Mucosa of descending colon (tissue), 3 donors: ENCODE results near the gene SLC30A1. TPM values are rescaled to one million over a fixed set of nuclear protein-coding genes. Genes with fewer than 3 reads are reported as not detected.

ENCODE experiments used
- ATAC-seq: fragments of 200-7000 bp; cut with Tn5 transposase; one replicate; pipeline ENCODE4 v1.9.1; 2020; ENCODE audit warnings: mild to moderate bottlenecking, moderate library complexity
- DNase-seq, 3 donors: peaks; one replicate each; pipeline ENCODE4 v3.0.0-alpha.2; 2020
- H3K36me3 ChIP-seq: fragments of 200-600 bp; one replicate; pipeline ENCODE4 v1.8.0; 2021; ENCODE audit warnings: low read depth, mild to moderate bottlenecking
- H3K4me1 ChIP-seq: fragments of 200-600 bp; one replicate; pipeline ENCODE4 v1.8.0; 2021; ENCODE audit warnings: low read depth, mild to moderate bottlenecking
- H3K4me3 ChIP-seq: fragments of 200-600 bp; one replicate; pipeline ENCODE4 v1.8.0; 2021; ENCODE audit warnings: mild to moderate bottlenecking
- H3K9me3 ChIP-seq: fragments of 200-600 bp; one replicate; pipeline ENCODE4 v1.8.0; 2021; ENCODE audit warnings: mild to moderate bottlenecking
- intact Hi-C, 2 donors: fragments of 100-400 bp; cut with DNase I in 1 of 2; cut with micrococcal nuclease in 1 of 2; formaldehyde crosslinking; loops; one replicate each; pipeline versions ENCODE4 v1.11.0 to v1.11.1; 2022; cut with DNase I, micrococcal nuclease
- total RNA-seq, 3 donors: library from RNA; stranded (reverse); fragmentation: NEBNext Ultra II Directional in 2 of 3; extraction: Animal tissue kit (Norgen Biotek cat#: 25700) in 2 of 3; gene quantifications; one replicate each; pipeline versions ENCODE4 v1.2.1 to v1.2.4, GENCODE V29; 2021 to 2023
- TF ChIP-seq, protein P1 (sequence below): fragments of 200-600 bp; IDR thresholded peaks from one replicate; pipeline ENCODE4 v1.8.0; 2022; ENCODE audit warnings: antibody characterized with exemption, mild to moderate bottlenecking
- donor health status: DM: no; HTN: no; CAD: no; lungs with moderate emphysema.
- donor health status: DM: no; HTN: no; CAD: no.
- donor health status: DM: no; HTN: yes; CAD: no.

Gene SLC30A1
- total RNA-seq, 3 donors from 2014 or later = 20.8 to 43.5 (median 29.2) TPM

DNA sequence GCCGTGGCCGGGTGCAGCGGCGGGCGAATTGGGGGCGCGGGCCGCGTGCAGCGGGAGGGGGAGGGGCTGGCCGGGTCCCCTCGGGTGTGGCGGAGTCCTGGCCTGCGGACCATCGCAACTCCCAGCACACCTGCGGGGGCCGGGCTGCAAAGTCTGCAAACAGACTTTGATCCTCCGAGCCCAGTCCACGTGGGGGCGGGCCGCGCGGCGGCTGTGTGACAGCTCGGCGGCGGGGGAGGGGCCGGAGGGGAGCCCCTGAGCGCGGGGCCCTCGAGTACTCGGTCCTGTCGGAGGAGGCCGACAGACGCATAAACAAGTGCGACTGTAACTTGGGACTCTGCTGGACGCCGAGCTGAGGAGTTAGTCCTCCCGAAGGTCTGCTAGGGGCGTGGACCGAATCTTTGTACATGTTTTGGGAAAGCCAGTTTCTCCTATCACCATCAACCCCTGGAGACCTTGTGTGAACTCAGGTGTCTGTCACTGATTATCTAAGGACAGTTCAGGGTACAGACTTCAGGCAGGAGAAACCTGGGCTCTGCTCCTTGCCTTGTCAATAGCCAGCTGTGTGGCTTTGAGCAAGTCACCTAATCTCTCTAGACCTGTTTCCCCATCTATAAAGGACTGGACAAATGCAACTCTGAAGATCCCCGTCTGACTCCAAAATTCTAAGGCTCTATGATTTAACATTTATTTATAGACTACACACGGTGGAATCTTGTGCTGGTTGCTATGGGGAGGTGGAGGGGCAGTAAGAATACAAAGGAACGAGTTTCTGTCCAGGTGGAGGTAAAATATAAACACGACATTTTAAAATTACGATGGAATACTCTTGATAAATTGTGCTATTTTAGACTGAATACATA is 710 bp upstream of the SLC30A1 start:
- DNase-seq (peak in 1 of 3 donors; percentile 93), ATAC-seq (peak; percentile 64)
- Histone ChIP-seq H3K36me3 (no peaks in the 10 kb centered on the region), H3K9me3 (no peaks in the 10 kb centered on the region), H3K4me1 (peaks cover 12% of the 10 kb centered on the region), H3K4me3 (peak overlapping the region; percentile 94)
- intact Hi-C loops = loop anchor here (5.0 to 10.0 kb wide), 2 partner anchors 65 to 78 kb away; no protein-coding TSS in a partner anchor
- TF ChIP-seq, protein P1, sequence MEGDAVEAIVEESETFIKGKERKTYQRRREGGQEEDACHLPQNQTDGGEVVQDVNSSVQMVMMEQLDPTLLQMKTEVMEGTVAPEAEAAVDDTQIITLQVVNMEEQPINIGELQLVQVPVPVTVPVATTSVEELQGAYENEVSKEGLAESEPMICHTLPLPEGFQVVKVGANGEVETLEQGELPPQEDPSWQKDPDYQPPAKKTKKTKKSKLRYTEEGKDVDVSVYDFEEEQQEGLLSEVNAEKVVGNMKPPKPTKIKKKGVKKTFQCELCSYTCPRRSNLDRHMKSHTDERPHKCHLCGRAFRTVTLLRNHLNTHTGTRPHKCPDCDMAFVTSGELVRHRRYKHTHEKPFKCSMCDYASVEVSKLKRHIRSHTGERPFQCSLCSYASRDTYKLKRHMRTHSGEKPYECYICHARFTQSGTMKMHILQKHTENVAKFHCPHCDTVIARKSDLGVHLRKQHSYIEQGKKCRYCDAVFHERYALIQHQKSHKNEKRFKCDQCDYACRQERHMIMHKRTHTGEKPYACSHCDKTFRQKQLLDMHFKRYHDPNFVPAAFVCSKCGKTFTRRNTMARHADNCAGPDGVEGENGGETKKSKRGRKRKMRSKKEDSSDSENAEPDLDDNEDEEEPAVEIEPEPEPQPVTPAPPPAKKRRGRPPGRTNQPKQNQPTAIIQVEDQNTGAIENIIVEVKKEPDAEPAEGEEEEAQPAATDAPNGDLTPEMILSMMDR = no peak

DNA sequence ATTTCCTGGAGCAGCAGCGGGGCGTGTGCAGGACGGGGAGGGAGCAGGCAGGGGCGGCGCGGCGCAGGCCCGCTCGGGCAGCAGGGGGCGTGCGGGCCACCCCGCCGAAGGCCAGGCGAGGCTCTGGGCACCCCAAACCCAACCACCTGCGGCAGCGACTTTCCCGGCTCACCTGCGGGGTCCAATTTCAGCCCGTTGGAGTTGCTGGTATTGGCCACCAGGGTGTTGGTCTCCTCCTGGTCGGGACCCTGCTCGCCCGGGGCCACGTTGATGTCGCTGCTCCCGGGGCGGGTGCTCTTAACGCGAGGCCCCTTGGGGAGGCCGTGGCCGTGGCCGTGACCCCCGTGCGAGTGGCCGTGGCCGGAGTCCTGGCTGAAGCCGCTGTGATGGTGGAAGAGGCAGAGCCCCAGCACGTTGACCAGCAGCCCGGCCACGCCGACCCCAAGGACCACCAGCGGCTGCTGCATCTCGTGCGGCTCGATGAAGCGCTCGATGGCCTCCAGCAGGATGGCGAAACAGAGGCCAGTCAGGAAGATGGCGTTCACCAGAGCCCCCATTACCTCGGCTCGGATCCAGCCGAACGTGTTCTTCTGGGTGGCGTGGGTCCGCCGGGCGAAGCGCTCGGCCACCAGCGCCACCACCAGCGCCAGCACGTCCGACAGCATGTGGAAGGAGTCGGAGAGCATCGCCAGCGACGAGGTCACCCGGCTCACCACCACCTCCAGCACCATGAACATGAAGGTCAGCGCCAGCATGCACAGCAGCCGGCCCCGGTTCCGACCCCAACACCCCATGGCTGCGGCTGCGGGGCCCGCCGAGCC is 932 bp downstream of the SLC30A1 start:
- peak; percentile 80 to 90 (median 89) for DNase-seq
- no peaks in the 10 kb centered on the region for H3K9me3 ChIP-seq
- TF ChIP-seq, protein P1 = peak; percentile 95
- ATAC-seq = peak; percentile 71
- peaks cover 12% of the 10 kb centered on the region for H3K4me1 ChIP-seq
- intact Hi-C loops = loop anchor here (5.0 to 10.0 kb wide), 2 partner anchors 67 to 79 kb away; no protein-coding TSS in a partner anchor
- H3K4me3 ChIP-seq = peak overlapping the region; percentile 94
- no peaks in the 10 kb centered on the region for H3K36me3 ChIP-seq

DNA sequence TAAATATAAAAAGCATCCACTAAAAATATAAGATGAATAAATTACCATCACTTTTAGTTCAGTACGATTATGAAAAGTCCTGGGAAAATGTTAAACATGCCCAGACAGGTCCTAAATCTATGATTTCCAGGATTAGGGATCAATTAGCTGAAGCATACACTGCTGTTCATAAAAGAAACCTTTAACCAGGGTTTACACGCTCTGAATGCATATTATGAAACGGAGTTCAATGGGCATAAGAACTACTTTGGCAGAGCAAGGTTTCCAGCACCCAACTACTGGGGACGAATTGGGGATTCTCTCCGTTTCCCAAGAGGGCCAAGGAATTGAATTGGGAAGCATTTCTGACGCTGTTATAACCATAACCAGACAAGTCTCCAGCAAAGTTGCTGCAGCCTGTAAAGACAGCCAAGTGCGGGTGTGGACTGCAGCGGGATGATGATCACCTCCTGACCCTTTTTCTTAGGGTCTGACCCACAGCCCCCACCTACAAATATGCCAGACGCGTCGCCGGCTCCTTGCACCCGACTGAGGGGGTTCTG is 1.6 kb downstream of the SLC30A1 start:
- no peaks in the 10 kb centered on the region for H3K36me3 ChIP-seq
- TF ChIP-seq, protein P1 = no peak
- DNase-seq (no peak), ATAC-seq (no peak)
- H3K9me3 ChIP-seq = no peaks in the 10 kb centered on the region
- intact Hi-C loops = loop anchor here (5.0 to 10.0 kb wide), 2 partner anchors 67 to 80 kb away; no protein-coding TSS in a partner anchor
- peaks cover 9% of the 10 kb centered on the region for H3K4me1 ChIP-seq
- H3K4me3 ChIP-seq = peak overlapping the region; percentile 94

DNA sequence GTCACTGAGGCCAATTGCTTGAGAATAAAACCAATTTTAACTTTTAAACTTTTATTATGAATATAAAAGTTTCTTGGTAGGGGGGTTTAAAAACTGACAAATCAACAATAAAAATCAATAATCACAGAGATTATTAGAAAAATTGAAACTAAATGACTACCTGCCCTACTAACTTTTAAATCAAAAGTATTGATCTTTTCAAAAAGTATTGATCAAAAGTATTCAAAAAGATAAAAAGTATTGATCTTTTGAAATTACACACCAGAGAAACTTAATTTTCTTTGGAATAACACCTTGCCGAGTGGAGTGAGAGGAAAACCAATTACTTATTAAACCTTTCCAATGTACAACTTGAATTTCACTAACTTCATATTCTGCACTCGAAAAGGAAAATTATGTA is 2.2 kb downstream of the SLC30A1 start:
- TF ChIP-seq, protein P1 = no peak
- no peaks in the 10 kb centered on the region for H3K9me3 ChIP-seq
- intact Hi-C loops = loop anchor here (5.0 to 10.0 kb wide), 2 partner anchors 68 to 81 kb away; no protein-coding TSS in a partner anchor

GRCh38 chr1:211574705-211575104 is 4.3 kb downstream of the SLC30A1 start:
- TF ChIP-seq, protein P1 = no peak
- Histone ChIP-seq H3K36me3 (no peaks in the 10 kb centered on the region), H3K9me3 (no peaks in the 10 kb centered on the region), H3K4me1 (peaks cover 8% of the 10 kb centered on the region), H3K4me3 (no peak overlapping the region)
- DNase-seq (no peak), ATAC-seq (no peak)
- intact Hi-C loops = loop anchor here (5.0 to 10.0 kb wide), 2 partner anchors 70 to 83 kb away; no protein-coding TSS in a partner anchor

More for the DNA sequence above, 2.2 kb downstream of the SLC30A1 start:
- Histone ChIP-seq H3K36me3 (no peaks in the 10 kb centered on the region), H3K4me1 (peaks cover 8% of the 10 kb centered on the region), H3K4me3 (no peak overlapping the region)
- DNase-seq = no peak
- ATAC-seq = no peak
